HEK293T (cell line): Measurements from ENCODE around the gene CALN1.
"Not testable (repeated sequence)": the region's sequence is repeated elsewhere in the genome, so short reads cannot be mapped to it uniquely, and the experiment has no call there.

Source experiments
- CTCF ChIA-PET: fragments of 350-600 bp; formaldehyde crosslinking; extraction: SDS; loops from one replicate; lab custom pipeline; 2021; ENCODE audit warnings: antibody characterized with exemption, inconsistent platforms; lab: Yijun Ruan, JAX
- POLR2A ChIA-PET: fragments of 350-600 bp; formaldehyde crosslinking; extraction: SDS; loops from one replicate; lab custom pipeline; 2020; ENCODE audit warnings: antibody characterized with exemption, inconsistent platforms; lab: Yijun Ruan, JAX
- DNase-seq: peaks from one replicate; pipeline ENCODE4 v3.0.0; 2012; ENCODE audit warnings: mixed read lengths; ENCODE audit errors: extremely low spot score
- ARNT ChIP-seq: fragments of 450-650 bp; IDR thresholded peaks from 2 replicates; pipeline ENCODE4 v1.6.1; 2017; ENCODE audit warnings: mild to moderate bottlenecking
- BHLHE40 ChIP-seq: fragments of 450-650 bp; IDR thresholded peaks from 2 replicates; pipeline ENCODE4 v1.6.1; 2016; ENCODE audit warnings: mild to moderate bottlenecking, moderate library complexity, borderline replicate concordance
- CTBP1 ChIP-seq: fragments of 450-650 bp; IDR thresholded peaks from 2 replicates; pipeline ENCODE4 v1.6.1; 2016; ENCODE audit warnings: borderline replicate concordance
- ELF4 ChIP-seq: fragments of 450-650 bp; IDR thresholded peaks from 2 replicates; pipeline ENCODE4 v1.6.1; 2017; ENCODE audit warnings: antibody characterized with exemption
- FOXA1 ChIP-seq: fragments of 450-650 bp; IDR thresholded peaks from 2 replicates; pipeline ENCODE4 v1.6.1; 2016; ENCODE audit warnings: mild to moderate bottlenecking
- FOXK2 ChIP-seq: fragments of 450-650 bp; IDR thresholded peaks from 2 replicates; pipeline ENCODE4 v1.6.1; 2016; ENCODE audit warnings: mild to moderate bottlenecking
- FOXM1 ChIP-seq: fragments of 450-650 bp; IDR thresholded peaks from 2 replicates; pipeline ENCODE4 v1.6.1; 2017; ENCODE audit warnings: mild to moderate bottlenecking, borderline replicate concordance
- HDGF ChIP-seq: fragments of 450-650 bp; IDR thresholded peaks from 2 replicates; pipeline ENCODE4 v1.6.1; 2017; ENCODE audit warnings: antibody characterized with exemption, borderline replicate concordance
- L3MBTL2 ChIP-seq: fragments of 450-650 bp; conservative IDR thresholded peaks from 2 replicates; pipeline ENCODE4 v1.6.1; 2016; ENCODE audit warnings: mild to moderate bottlenecking
- LEF1 ChIP-seq: fragments of 450-650 bp; IDR thresholded peaks from 2 replicates; pipeline ENCODE4 v1.6.1; 2017; ENCODE audit warnings: mild to moderate bottlenecking, borderline replicate concordance
- NFRKB ChIP-seq: fragments of 450-650 bp; IDR thresholded peaks from 2 replicates; pipeline ENCODE4 v1.6.1; 2016; ENCODE audit warnings: mild to moderate bottlenecking, moderate library complexity
- SP1 ChIP-seq: fragments of 450-650 bp; IDR thresholded peaks from 2 replicates; pipeline ENCODE4 v1.6.1; 2017
- SUZ12 ChIP-seq: fragments of 450-650 bp; IDR thresholded peaks from 2 replicates; pipeline ENCODE4 v1.6.1; 2016; ENCODE audit warnings: mild to moderate bottlenecking
- TARDBP ChIP-seq: fragments of 450-650 bp; IDR thresholded peaks from 2 replicates; pipeline ENCODE4 v1.6.1; 2016
- ZNF384 ChIP-seq: fragments of 450-650 bp; IDR thresholded peaks from 2 replicates; pipeline ENCODE4 v1.6.1; 2016
- TF ChIP-seq, protein P1 (sequence below): fragments of 450-650 bp; IDR thresholded peaks from 2 replicates; pipeline ENCODE4 v1.6.1; 2016

The CALN1 gene

DNA sequence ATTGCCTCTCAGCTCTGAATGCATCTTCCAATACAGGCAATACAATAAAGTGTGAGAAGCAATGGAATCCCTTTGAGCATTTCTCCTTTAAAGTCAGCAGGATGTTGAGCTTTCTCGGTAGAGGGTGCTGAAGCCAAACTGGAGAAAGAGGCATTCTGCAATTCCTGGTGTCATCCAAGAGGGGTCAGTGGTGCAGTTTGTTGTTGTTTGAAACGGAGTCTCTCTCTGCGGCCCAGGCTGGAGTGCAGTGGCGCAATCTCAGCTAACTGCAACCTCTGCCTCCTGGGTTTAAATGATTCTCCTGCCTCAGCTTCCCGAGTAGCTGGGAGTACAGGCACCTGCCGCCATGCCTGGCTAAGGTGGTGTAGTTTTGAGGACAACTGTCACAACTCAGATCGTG, 486.5 kb downstream of the CALN1 start:
- CTCF ChIA-PET = interaction anchor here (0.7 kb wide), 1 partner anchor 146 kb away, joined by 3 read pairs; no protein-coding TSS in a partner anchor
- DNase-seq = peak; percentile 9

DNA sequence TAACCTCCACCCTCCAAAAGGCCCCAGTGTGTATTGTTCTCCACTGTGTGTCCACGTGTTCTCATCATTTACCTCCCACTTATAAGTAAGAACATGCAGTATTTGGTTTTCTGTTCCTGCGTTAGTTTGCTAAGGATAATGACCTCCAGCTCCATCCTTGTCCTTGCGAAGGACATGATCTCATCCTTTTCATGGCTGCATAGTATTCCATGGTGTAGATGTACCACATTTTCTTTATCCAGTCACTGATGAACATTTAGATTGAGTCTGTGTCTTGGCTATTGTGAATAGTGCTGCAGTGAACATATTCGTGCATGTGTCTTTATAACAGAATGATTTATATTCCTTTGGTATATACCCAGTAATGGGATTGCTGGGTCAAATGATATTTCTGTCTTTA, 497.9 kb downstream of the CALN1 start:
- POLR2A ChIA-PET, DNase-seq, CTCF ChIA-PET: not testable (repeated sequence)

More for the DNA sequence above, 486.5 kb downstream of the CALN1 start:
- POLR2A ChIA-PET = no interaction called here
- TF ChIP-seq NFRKB (no peak), FOXK2 (no peak), BHLHE40 (no peak), CTBP1 (no peak)
- TF ChIP-seq, protein P1, sequence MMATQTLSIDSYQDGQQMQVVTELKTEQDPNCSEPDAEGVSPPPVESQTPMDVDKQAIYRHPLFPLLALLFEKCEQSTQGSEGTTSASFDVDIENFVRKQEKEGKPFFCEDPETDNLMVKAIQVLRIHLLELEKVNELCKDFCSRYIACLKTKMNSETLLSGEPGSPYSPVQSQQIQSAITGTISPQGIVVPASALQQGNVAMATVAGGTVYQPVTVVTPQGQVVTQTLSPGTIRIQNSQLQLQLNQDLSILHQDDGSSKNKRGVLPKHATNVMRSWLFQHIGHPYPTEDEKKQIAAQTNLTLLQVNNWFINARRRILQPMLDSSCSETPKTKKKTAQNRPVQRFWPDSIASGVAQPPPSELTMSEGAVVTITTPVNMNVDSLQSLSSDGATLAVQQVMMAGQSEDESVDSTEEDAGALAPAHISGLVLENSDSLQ = no peak

DNA sequence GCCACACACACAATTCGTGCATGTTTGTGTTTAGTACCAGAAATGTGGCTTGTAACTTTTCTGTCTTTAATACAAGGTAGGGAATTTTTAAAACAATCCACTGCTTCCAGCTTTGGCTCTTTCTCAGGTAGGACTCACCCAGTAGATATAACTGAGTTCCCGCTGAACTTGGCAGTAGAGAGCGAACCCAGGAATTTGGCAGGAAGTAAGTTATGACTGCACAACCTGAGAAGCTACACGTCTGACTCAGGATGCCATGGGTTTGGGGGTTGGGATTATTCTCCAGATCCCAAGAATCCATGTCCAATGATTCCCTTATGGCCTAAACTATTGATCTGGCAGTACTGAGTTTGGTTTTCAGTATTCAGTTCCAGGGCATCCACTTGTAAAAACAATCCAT, 499.7 kb downstream of the CALN1 start:
- no peak for DNase-seq
- TF ChIP-seq ZNF384 (no peak), L3MBTL2 (no peak), HDGF (no peak), CTBP1 (no peak), ARNT (no peak), TARDBP (no peak), BHLHE40 (no peak), NFRKB (no peak), FOXK2 (no peak), SP1 (no peak), LEF1 (no peak), ELF4 (no peak), FOXA1 (no peak), SUZ12 (no peak)
- TF ChIP-seq, protein P1 = no peak
- ChIA-PET CTCF (interaction anchor here (0.8 kb wide), 1 partner anchor 47 kb away, joined by 3 read pairs; no protein-coding TSS in a partner anchor), POLR2A (no interaction called here)

DNA sequence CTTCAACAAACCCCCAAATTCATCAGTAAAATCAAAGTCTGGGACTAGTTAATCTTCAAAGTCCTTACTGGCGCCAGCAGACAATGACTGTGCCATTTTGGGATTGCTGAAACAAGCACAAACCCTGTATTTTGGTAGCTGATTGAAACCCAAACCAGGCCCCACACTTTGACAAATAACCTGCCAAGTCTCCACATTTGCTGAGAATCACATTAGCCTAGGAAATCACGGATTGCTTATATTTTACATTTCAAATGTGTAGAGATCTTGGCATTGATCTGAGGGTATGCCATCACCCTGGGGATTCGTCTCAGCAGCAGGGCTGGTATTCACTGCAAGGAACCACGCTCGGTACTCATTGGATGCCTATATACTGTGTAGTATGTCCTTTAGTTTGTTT, 501.1 kb downstream of the CALN1 start:
- DNase-seq = no peak
- ChIA-PET CTCF (no interaction called here), POLR2A (no interaction called here)
- no peak for TF ChIP-seq NFRKB
- TF ChIP-seq SP1 = no peak
- no peak for TF ChIP-seq ZNF384
- no peak for TF ChIP-seq LEF1

DNA sequence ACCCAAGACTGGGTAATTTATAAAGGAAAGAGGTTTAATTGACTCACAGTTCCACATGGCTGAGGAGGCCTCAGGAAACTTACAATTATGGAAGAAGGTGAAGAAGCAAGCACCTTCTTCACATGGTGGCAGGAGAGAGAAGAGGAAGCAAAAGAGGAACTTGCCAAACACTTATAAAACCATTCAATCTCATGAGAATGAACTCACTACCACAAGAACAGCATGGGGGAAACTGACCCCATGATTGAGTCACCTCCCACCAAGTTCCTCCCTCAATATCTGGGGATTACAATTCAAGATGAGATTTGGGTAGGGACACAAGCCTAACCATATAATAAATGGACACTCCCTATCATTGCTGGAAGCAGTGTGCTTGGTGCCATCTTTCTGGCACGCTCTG, 506.3 kb downstream of the CALN1 start:
- ChIA-PET CTCF (no interaction called here), POLR2A (no interaction called here)

DNA sequence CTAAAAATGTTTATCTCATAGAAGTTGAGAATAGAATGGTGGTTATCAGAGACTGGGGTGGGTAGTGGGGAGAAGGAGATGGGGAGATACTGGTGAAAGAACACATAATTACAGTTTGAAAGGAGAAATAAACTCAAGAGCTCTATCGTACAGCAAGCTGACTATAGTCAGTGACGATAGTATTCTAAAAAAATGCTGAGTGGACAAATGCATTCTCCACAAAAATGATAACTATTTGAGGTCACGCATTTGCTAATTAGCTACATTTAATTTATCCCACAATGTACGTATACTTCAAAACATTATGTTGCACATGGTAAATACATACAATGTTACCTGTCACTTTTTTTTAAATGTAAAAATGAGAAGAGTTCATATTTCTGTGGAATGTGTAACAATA, 507.7 kb downstream of the CALN1 start:
- DNase-seq = no peak
- TF ChIP-seq FOXM1 = no peak
- no peak for TF ChIP-seq ZNF384
- TF ChIP-seq LEF1 = no peak
- no peak for TF ChIP-seq L3MBTL2
- TF ChIP-seq SP1 = no peak
- ChIA-PET POLR2A (no interaction called here), CTCF (interaction anchor here (0.6 kb wide), 1 partner anchor 43 kb away, joined by 3 read pairs; no protein-coding TSS in a partner anchor)

More for the DNA sequence above, 506.3 kb downstream of the CALN1 start:
- DNase-seq = no peak
- TF ChIP-seq FOXA1 (no peak), HDGF (no peak), NFRKB (no peak), LEF1 (no peak)

DNA sequence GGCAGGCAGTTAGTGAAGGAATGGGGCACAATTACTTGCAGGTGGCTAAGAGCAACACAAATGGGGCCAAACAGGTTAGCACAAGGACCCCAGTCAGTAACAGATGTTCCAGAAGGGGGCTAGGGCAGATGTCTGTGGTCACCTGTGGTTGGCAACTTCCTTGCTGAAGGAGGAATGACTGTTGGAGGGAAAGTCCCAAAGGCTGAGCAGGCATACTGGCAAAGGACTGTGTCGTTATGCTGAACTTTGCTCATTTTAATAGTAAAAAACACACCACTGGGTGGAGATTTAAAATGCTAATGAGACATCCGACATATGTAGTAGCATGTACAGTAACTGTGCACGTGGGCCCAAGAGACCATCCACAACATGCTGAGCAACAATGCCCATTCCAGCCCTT, 511.6 kb downstream of the CALN1 start:
- ChIA-PET CTCF (interaction anchor here (1.0 kb wide), 1 partner anchor 48 kb away, joined by 4 read pairs; no protein-coding TSS in a partner anchor), POLR2A (no interaction called here)
- TF ChIP-seq SP1 = no peak
- no peak for TF ChIP-seq L3MBTL2
- no peak for TF ChIP-seq LEF1
- no peak for TF ChIP-seq BHLHE40
- no peak for TF ChIP-seq NFRKB
- no peak for TF ChIP-seq ARNT
- no peak for TF ChIP-seq FOXK2
- TF ChIP-seq, protein P1 = no peak
- TF ChIP-seq ZNF384 = no peak
- TF ChIP-seq CTBP1 = no peak
- TF ChIP-seq FOXA1 = no peak
- no peak for TF ChIP-seq HDGF
- TF ChIP-seq FOXM1 = no peak
- no peak for TF ChIP-seq TARDBP
- no peak for TF ChIP-seq ELF4
- TF ChIP-seq SUZ12 = no peak
- DNase-seq = no peak
